Breast epithelium (tissue), 4 donors: ENCODE results near the gene HPCAL1. TPM values are rescaled to one million over a fixed set of nuclear protein-coding genes. Genes with fewer than 3 reads are reported as not detected.

Experiments
- DNase-seq, 2 donors: peaks; one replicate each; pipeline ENCODE4 v3.0.0-alpha.2; 2019; ENCODE audit warnings: low spot score in 2 of 2
- H3K27ac ChIP-seq, 2 donors: fragments of 200-600 bp; sonication (generic) in 1 of 2; one replicate each; pipeline ENCODE4 v1.5.1; 2016 to 2019; ENCODE audit warnings: mild to moderate bottlenecking in 1 of 2
- H3K27me3 ChIP-seq, 2 donors: fragments of 200-600 bp; sonication (generic) in 1 of 2; one replicate each; pipeline versions ENCODE4 v1.5.1 to v1.6.0; 2017 to 2019; ENCODE audit warnings: control low read depth in 1 of 2, mild to moderate bottlenecking in 1 of 2
- H3K36me3 ChIP-seq: fragments of 200-600 bp; one replicate; pipeline ENCODE4 v1.5.1; 2019
- H3K4me1 ChIP-seq, 2 donors: fragments of 200-600 bp; sonication (generic); one replicate each; pipeline ENCODE4 v1.5.1; 2016 to 2019; ENCODE audit warnings: control low read depth in 1 of 2
- H3K4me3 ChIP-seq, 3 donors: fragments of 200-600 bp; sonication (generic); 1 replicate in 2 of 3; 2 replicates in 1 of 3; pipeline ENCODE4 v1.5.1; 2016 to 2019; ENCODE audit warnings: mild to moderate bottlenecking in 3 of 3, moderate library complexity in 2 of 3
- H3K9me3 ChIP-seq, 2 donors: fragments of 200-600 bp; sonication (generic) in 1 of 2; one replicate each; pipeline ENCODE4 v1.5.1; 2016 to 2019; ENCODE audit warnings: control low read depth in 1 of 2
- CTCF ChIP-seq, 3 donors: fragments of 450-650 bp; IDR thresholded peaks; one replicate each; pipeline ENCODE4 v1.5.1; 2016 to 2017; ENCODE audit warnings: antibody characterized with exemption in 3 of 3, mild to moderate bottlenecking in 3 of 3, moderate library complexity in 3 of 3
- POLR2A ChIP-seq: fragments of 450-650 bp; IDR thresholded peaks from one replicate; pipeline ENCODE4 v1.6.1; 2016; ENCODE audit warnings: antibody characterized with exemption, mild to moderate bottlenecking, moderate library complexity
- POLR2AphosphoS5 ChIP-seq, 3 donors: sonication (generic); formaldehyde crosslinking; IDR thresholded peaks; one replicate each; pipeline ENCODE4 v1.6.1; 2017; ENCODE audit warnings: antibody characterized with exemption in 3 of 3
- intact Hi-C: fragments of 100-400 bp; cut with DNase I; formaldehyde crosslinking; loops from one replicate; pipeline ENCODE4 v1.15.1; 2023; ENCODE audit warnings: low total_unique reads
- total RNA-seq, 3 donors: library from RNA; depleted of rRNA; stranded (reverse); fragments of >200 nt; gene quantifications; one replicate each; pipeline ENCODE4 v1.1.0, GENCODE V29; 2016

The HPCAL1 gene
- total RNA-seq, 3 donors from 2014 or later, result 38.6 to 41.9 (median 41.6) TPM

DNA sequence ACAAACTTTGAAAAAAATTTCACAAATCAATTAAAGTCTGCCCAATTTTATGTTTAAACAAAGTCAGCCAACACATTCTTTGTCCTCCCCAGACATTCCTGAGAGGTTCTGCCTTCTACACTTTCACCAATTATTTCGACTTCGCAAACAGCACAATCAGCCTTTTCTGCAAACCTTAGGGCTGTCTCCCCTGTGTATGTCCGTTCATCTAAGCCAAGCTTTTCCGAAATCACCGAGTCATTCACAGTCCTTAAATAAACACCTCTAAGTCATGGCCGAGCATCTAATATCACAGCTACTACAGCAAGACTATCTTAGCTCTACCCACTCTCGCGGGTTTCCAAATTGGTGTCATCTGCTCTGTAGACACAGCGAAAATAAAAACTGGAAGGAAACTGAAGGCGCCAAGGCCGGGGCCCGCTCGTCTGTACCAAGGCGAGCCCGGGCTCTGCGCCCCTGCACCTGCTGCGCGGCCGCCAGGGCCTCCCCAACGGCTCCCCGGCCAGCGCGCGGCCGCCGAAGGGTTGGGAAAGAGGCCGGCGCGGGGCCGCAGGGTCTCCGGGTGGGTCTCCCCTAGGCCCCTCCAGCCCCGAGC, 144.7 kb downstream of the HPCAL1 start:
- TF ChIP-seq POLR2A (no peak), POLR2AphosphoS5 (IDR thresholded peaks at IDR 0.05) (no peak), CTCF (IDR thresholded peaks at IDR 0.05) (no peak)
- H3K9me3 ChIP-seq, result no peaks in the 10 kb centered on the region
- H3K36me3 ChIP-seq, result peaks cover 4% of the 10 kb centered on the region
- DNase-seq, result no peak
- peak overlapping the region; percentile 85 to 96 for H3K27ac ChIP-seq
- intact Hi-C loops, result no loop called here
- peaks cover 0 to 12% of the 10 kb centered on the region in 2 donors for H3K4me1 ChIP-seq
- no peaks in the 10 kb centered on the region for H3K27me3 ChIP-seq
- peak overlapping the region; percentile 45 to 88 (median 66) for H3K4me3 ChIP-seq

DNA sequence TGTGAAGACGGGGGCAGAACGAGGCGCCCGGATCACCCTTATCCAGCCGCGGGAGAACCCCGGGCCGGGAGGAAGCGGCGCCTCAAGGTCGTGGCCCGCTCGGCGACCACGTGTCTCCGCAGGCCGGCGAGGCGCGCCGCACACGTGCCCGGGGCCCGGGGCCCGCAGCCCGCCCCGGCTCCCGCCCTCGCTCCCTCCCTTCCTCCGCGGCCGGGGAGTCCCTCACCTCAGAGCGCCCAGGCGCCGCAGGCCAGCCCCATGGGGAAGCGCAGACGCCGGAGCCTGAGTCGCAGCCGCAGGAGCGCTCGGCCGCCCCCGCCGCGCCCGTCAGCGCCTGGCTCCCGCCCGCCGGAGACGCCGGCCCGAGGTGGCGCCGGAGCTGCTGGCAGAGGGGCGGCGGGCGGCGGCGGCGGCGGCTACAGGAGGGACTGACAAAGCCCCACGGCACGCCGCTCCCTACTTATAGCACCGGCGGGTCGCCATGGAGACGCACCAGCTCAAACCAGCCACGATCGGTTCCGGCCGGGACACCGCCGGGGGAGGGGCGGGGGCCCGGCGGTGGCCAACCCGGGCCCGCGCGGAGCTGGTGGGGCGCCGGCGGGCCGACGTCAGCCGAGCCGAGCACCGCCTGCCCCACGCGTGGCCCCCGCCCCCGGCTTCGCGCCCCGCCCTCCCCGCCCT, 145.3 kb downstream of the HPCAL1 start, which contains the start of gene ODC1:
Gene ODC1 (minus strand): TSS at position 433 of the 681 bp plus-strand sequence. CDS start 3,295 bp downstream, outside the sequence.
- Histone ChIP-seq H3K27ac (peak within 1 kb of the TSS; percentile 85 to 96), H3K27me3 (no peaks in the 10 kb centered on the region), H3K9me3 (no peaks in the 10 kb centered on the region), H3K4me3 (peak within 1 kb of the TSS; percentile 62 to 88 (median 66)), H3K4me1 (peaks cover 0 to 12% of the 10 kb centered on the region in 2 donors), H3K36me3 (peaks cover 1% of the 10 kb centered on the region)
- intact Hi-C loops, result no loop called here
- no peak for TF ChIP-seq POLR2A
- TF ChIP-seq CTCF (IDR thresholded peaks at IDR 0.05), result no peak
- TF ChIP-seq POLR2AphosphoS5 (IDR thresholded peaks at IDR 0.05), result no peak
- DNase-seq, result peak; percentile 82 to 84

DNA sequence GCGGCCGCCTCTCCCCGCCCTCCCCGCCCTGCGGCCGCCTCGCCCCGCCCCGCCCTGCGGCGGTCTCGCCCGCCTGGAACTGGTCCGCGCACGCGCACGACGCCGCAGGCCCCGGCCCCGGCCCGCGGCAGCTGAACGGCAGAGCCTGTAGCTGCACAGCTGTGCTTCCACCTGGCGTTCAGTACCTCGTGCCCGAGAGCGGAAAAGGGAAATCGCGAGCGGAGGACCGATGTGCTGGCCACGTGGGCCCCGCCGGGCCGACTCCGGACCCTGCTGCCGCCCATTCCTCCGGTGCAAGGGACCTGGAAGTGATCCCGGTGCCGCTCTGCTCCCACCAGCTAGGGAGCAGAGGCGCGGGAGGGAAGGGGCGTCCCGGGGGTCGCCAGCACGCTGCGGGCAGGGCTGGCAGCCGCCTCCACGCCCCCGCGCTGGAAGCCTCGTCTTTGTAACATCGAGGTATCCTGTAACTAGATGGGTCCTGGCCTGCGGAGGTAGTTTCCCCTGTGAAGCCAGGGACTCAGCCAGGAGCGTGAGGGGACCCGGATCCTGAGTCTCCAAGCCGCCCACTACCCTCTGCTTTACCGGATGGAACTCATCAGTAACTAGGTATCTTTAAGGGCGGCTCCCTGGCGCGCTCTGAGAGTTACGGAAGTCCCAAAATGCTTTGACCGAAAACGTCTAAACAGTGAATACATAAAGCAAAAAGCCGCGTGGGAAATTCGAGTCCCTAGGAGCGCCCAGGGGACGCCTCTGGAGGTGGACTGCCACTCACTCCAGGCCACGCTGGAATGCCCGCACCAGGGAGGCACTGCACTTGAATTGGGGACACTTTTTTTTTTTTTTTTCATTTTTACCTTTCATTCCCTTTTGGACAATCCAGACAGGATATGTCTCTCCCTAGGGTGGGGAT, 146.1 kb downstream of the HPCAL1 start:
- H3K27ac ChIP-seq, result peak overlapping the region; percentile 71 to 96
- no peaks in the 10 kb centered on the region for H3K36me3 ChIP-seq
- peak overlapping the region; percentile 62 to 88 (median 66) for H3K4me3 ChIP-seq
- peaks cover 0 to 12% of the 10 kb centered on the region in 2 donors for H3K4me1 ChIP-seq
- H3K27me3 ChIP-seq, result no peaks in the 10 kb centered on the region
- no peaks in the 10 kb centered on the region for H3K9me3 ChIP-seq
- DNase-seq, result peak; percentile 61 to 64
- intact Hi-C loops, result no loop called here
- TF ChIP-seq POLR2AphosphoS5 (IDR thresholded peaks at IDR 0.05) (peak; percentile 42 to 74 (median 60)), POLR2A (no peak)

DNA sequence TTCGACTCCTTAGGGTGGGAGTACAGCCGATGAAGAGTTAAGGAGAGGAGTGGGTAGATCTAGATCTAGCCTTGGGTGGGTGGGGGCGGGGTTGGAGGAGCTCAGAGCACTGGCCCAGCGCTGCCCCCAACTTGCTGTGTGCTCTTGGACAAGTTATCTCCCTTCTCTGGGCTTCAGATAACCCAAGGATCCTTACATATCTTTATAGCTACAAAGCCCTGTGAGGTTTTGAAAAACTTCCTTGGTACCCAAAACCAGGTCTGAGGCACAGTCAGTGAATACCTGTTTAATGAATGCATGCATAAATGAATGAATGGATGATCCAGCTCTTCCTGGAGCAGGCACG, 146.8 kb downstream of the HPCAL1 start:
- no peak for DNase-seq
- Histone ChIP-seq H3K27me3 (no peaks in the 10 kb centered on the region), H3K27ac (peak overlapping the region; percentile 33 to 71), H3K4me3 (peak overlapping the region in 2 of 3 donors; percentile 66 to 88), H3K36me3 (no peaks in the 10 kb centered on the region), H3K9me3 (no peaks in the 10 kb centered on the region), H3K4me1 (peaks cover 0 to 12% of the 10 kb centered on the region in 2 donors)
- no peak for TF ChIP-seq POLR2A
- TF ChIP-seq POLR2AphosphoS5 (IDR thresholded peaks at IDR 0.05), result no peak
- no peak for TF ChIP-seq CTCF (IDR thresholded peaks at IDR 0.05)
- intact Hi-C loops, result no loop called here

DNA sequence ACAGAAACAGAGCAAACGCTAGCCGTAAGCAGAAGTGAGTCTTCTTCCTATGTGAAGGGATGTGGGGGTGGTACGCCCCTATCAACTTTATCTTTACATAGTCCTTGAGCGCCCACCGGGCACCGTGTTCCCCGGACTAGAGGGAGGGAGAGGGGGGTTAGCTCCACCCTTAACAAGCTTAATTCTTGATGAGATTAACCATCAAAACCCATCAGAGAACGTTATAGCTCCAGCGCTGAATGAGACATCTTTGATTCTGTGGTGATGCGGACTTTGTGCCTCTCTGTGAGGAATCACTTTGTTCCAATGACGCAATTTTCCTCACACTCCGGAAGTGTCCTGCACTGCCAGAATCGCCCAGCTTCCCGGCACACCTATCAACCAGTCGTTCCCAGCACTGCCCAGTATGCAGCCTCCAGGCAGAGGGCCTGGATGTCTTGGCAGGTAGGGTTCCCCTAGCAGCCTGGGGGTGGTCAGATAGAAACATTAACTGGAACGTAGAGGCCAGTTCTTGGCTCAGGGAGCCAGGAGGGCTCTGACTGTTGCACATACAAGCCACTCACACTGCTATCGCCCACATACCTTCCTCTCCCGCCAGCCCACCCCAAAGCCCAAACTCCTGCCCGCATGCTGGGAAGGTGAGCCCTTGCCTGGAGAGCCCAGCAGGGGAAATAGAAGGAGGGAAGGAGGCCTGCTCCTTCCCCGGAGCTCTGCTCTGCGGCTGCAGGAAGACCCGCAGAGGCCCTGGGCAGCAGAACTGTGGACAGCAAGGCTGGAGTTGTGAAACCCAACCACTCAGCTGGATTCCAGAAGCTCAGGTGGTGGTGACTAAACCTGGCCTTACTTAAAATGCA, 147.4 kb downstream of the HPCAL1 start:
- intact Hi-C loops, result no loop called here
- no peaks in the 10 kb centered on the region for H3K9me3 ChIP-seq
- DNase-seq, result no peak
- H3K4me3 ChIP-seq, result no peak overlapping the region
- H3K36me3 ChIP-seq, result no peaks in the 10 kb centered on the region
- TF ChIP-seq CTCF (IDR thresholded peaks at IDR 0.05) (no peak), POLR2AphosphoS5 (IDR thresholded peaks at IDR 0.05) (peak in 1 of 3 donors; percentile 34)
- H3K27me3 ChIP-seq, result no peaks in the 10 kb centered on the region
- peaks cover 0 to 12% of the 10 kb centered on the region in 2 donors for H3K4me1 ChIP-seq
- peak overlapping the region in 1 of 2 donors; percentile 33 for H3K27ac ChIP-seq
